ENCODE data around the gene SEC31A.

Gene SEC31A

GRCh38 chr4:82909326-82909725, 18.4 kb upstream of the SEC31A start:
- no peaks in the 10 kb centered on the region for H3K9me3 ChIP-seq (ENCODE audit: control insufficient read depth, insufficient read depth, low read length)
- H3K9ac ChIP-seq (ENCODE audit: low read depth, low read length): no peak overlapping the region
- H3K4me3 ChIP-seq (ENCODE audit: low read depth, low read length): no peak overlapping the region
- peaks cover 84% of the 10 kb centered on the region for H3K36me3 ChIP-seq (ENCODE audit: control insufficient read depth, insufficient read depth, low read length)
- H3K4me1 ChIP-seq (ENCODE audit: control insufficient read depth, insufficient read depth, low read length): no peaks in the 10 kb centered on the region
- no peak overlapping the region for H3K27ac ChIP-seq (ENCODE audit: low read depth, low read length)
- H3K27me3 ChIP-seq (ENCODE audit: control insufficient read depth, insufficient read depth, low read length): no peaks in the 10 kb centered on the region

DNA sequence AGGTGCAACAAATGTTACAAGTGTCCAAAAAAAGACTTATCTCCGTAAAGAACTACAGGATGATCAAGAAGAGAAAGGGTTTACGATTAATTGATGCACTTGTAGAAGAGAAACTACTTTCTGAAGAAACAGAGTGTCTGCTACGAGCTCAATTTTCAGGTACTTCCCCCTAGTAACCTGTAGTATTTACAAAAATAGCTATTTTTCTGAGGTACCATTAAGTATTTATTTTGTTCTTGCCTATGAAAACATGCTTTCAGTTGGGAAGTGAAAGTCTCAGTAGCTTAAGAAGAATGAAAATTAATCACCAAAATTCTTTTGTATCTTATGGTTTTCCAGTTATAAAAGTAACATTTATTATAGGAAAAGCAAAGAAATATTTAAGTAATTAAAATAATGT, 15.5 kb upstream of the SEC31A start:
- Histone ChIP-seq H3K36me3 (ENCODE audit: control insufficient read depth, insufficient read depth, low read length) (peaks cover 67% of the 10 kb centered on the region), H3K4me3 (ENCODE audit: low read depth, low read length) (no peak overlapping the region), H3K4me1 (ENCODE audit: control insufficient read depth, insufficient read depth, low read length) (peaks cover 4% of the 10 kb centered on the region; the same call in 1 of the 2 replicates), H3K27ac (ENCODE audit: low read depth, low read length) (no peak overlapping the region), H3K9me3 (ENCODE audit: control insufficient read depth, insufficient read depth, low read length) (no peaks in the 10 kb centered on the region), H3K27me3 (ENCODE audit: control insufficient read depth, insufficient read depth, low read length) (no peaks in the 10 kb centered on the region), H3K9ac (ENCODE audit: low read depth, low read length) (no peak overlapping the region)

- Histone ChIP-seq H3K36me3 (ENCODE audit: control insufficient read depth, insufficient read depth, low read length) (peaks cover 59% of the 10 kb centered on the region), H3K27me3 (ENCODE audit: control insufficient read depth, insufficient read depth, low read length) (no peaks in the 10 kb centered on the region), H3K4me3 (ENCODE audit: low read depth, low read length) (no peak overlapping the region), H3K4me1 (ENCODE audit: control insufficient read depth, insufficient read depth, low read length) (peaks cover 6% of the 10 kb centered on the region; the same call in 1 of the 2 replicates), H3K27ac (ENCODE audit: low read depth, low read length) (no peak overlapping the region), H3K9me3 (ENCODE audit: control insufficient read depth, insufficient read depth, low read length) (no peaks in the 10 kb centered on the region), H3K9ac (ENCODE audit: low read depth, low read length) (no peak overlapping the region)
These were observed 14.3 kb upstream of the SEC31A start for GRCh38 chr4:82905205-82905604.

GRCh38 chr4:82903737-82904136, 12.8 kb upstream of the SEC31A start:
- Histone ChIP-seq H3K27ac (ENCODE audit: low read depth, low read length) (no peak overlapping the region), H3K4me1 (ENCODE audit: control insufficient read depth, insufficient read depth, low read length) (peaks cover 6% of the 10 kb centered on the region; the same call in 1 of the 2 replicates), H3K9me3 (ENCODE audit: control insufficient read depth, insufficient read depth, low read length) (no peaks in the 10 kb centered on the region), H3K4me3 (ENCODE audit: low read depth, low read length) (no peak overlapping the region), H3K9ac (ENCODE audit: low read depth, low read length) (no peak overlapping the region), H3K36me3 (ENCODE audit: control insufficient read depth, insufficient read depth, low read length) (peaks cover 49% of the 10 kb centered on the region), H3K27me3 (ENCODE audit: control insufficient read depth, insufficient read depth, low read length) (no peaks in the 10 kb centered on the region)

DNA sequence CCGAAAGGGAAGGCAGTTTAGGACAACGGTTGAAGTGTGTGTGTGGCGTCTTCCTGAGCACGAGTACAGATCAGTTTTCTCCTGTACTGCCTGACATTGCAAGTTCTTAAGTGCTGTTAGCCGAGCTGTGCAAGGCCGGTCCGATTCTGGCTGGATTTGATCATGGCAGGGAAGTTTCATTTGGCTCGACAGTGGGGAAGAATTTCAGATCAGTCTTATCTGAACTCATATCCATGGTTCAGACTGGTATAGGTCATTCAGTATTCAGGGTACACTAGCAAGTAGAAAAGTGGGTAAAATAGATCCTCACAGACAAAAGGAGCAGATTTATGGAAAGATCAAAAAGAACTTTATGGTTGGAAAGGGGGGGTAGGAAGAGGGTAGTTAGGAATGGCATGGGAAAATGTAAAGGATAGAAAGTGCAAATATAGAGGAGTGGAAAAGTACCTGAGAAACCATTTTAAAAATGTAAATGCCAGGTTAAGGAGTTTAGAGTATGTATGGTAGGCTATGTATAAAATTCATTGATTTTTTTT, 10.3 kb upstream of the SEC31A start:
- H3K9ac ChIP-seq (ENCODE audit: low read depth, low read length): peak overlapping the region; percentile 88
- peak overlapping the region; percentile 100 for H3K27ac ChIP-seq (ENCODE audit: low read depth, low read length)
- peaks cover 6% of the 10 kb centered on the region; the same call in 1 of the 2 replicates for H3K4me1 ChIP-seq (ENCODE audit: control insufficient read depth, insufficient read depth, low read length)
- peaks cover 48% of the 10 kb centered on the region for H3K36me3 ChIP-seq (ENCODE audit: control insufficient read depth, insufficient read depth, low read length)
- no peaks in the 10 kb centered on the region for H3K9me3 ChIP-seq (ENCODE audit: control insufficient read depth, insufficient read depth, low read length)
- H3K27me3 ChIP-seq (ENCODE audit: control insufficient read depth, insufficient read depth, low read length): no peaks in the 10 kb centered on the region
- peak overlapping the region; percentile 100 for H3K4me3 ChIP-seq (ENCODE audit: low read depth, low read length)

GRCh38 chr4:82900411-82901182, 9.6 kb upstream of the SEC31A start, which contains the start of gene THAP9:
TSS of gene THAP9 (plus strand) at chr4:82900735. CDS start at chr4:82900803, 68 bp downstream.
- peaks cover 6% of the 10 kb centered on the region; the same call in 1 of the 2 replicates for H3K4me1 ChIP-seq (ENCODE audit: control insufficient read depth, insufficient read depth, low read length)

DNA sequence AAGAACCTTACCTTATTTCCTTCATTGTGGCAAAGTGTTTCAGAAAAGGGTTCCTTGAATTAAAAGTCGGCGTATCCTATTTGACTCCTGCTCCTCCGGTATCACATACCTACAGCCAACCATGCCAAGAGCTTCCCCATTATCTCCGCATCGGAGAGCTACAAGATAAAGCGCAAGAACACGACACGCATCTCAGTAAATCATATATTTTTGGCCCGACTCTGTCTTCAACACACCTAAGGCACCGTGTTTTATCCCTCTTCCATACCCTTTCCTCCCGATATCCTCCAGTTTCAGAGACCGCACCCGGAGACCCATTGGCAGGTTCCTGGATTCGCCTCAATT, 9.1 kb upstream of the SEC31A start:
- H3K36me3 ChIP-seq (ENCODE audit: control insufficient read depth, insufficient read depth, low read length): peaks cover 47% of the 10 kb centered on the region
- H3K27me3 ChIP-seq (ENCODE audit: control insufficient read depth, insufficient read depth, low read length): no peaks in the 10 kb centered on the region
- peak overlapping the region; percentile 100 for H3K27ac ChIP-seq (ENCODE audit: low read depth, low read length)
- peaks cover 6% of the 10 kb centered on the region; the same call in 1 of the 2 replicates for H3K4me1 ChIP-seq (ENCODE audit: control insufficient read depth, insufficient read depth, low read length)
- H3K9ac ChIP-seq (ENCODE audit: low read depth, low read length): peak overlapping the region; percentile 83
- no peaks in the 10 kb centered on the region for H3K9me3 ChIP-seq (ENCODE audit: control insufficient read depth, insufficient read depth, low read length)
- H3K4me3 ChIP-seq (ENCODE audit: low read depth, low read length): peak overlapping the region; percentile 100

More at GRCh38 chr4:82900411-82901182, 9.6 kb upstream of the SEC31A start, which contains the start of gene THAP9:
- Histone ChIP-seq H3K36me3 (ENCODE audit: control insufficient read depth, insufficient read depth, low read length) (peaks cover 47% of the 10 kb centered on the region), H3K9ac (ENCODE audit: low read depth, low read length) (peak within 1 kb of the TSS; percentile 88), H3K9me3 (ENCODE audit: control insufficient read depth, insufficient read depth, low read length) (no peaks in the 10 kb centered on the region), H3K27me3 (ENCODE audit: control insufficient read depth, insufficient read depth, low read length) (no peaks in the 10 kb centered on the region), H3K4me3 (ENCODE audit: low read depth, low read length) (peak within 1 kb of the TSS; percentile 100), H3K27ac (ENCODE audit: low read depth, low read length) (peak within 1 kb of the TSS; percentile 100)

GRCh38 chr4:82899374-82900065, 8.6 kb upstream of the SEC31A start:
- Histone ChIP-seq H3K36me3 (ENCODE audit: control insufficient read depth, insufficient read depth, low read length) (peaks cover 47% of the 10 kb centered on the region), H3K4me1 (ENCODE audit: control insufficient read depth, insufficient read depth, low read length) (peaks cover 6% of the 10 kb centered on the region; the same call in 1 of the 2 replicates)

GRCh38 chr4:82898322-82899243, 7.6 kb upstream of the SEC31A start:
- Histone ChIP-seq H3K9ac (ENCODE audit: low read depth, low read length) (peak overlapping the region; percentile 83), H3K9me3 (ENCODE audit: control insufficient read depth, insufficient read depth, low read length) (no peaks in the 10 kb centered on the region), H3K4me1 (ENCODE audit: control insufficient read depth, insufficient read depth, low read length) (peaks cover 6% of the 10 kb centered on the region; the same call in 1 of the 2 replicates), H3K36me3 (ENCODE audit: control insufficient read depth, insufficient read depth, low read length) (peaks cover 54% of the 10 kb centered on the region), H3K4me3 (ENCODE audit: low read depth, low read length) (peak overlapping the region; percentile 100), H3K27me3 (ENCODE audit: control insufficient read depth, insufficient read depth, low read length) (no peaks in the 10 kb centered on the region), H3K27ac (ENCODE audit: low read depth, low read length) (no peak overlapping the region)

More at GRCh38 chr4:82899374-82900065, 8.6 kb upstream of the SEC31A start:
- peak overlapping the region; percentile 83 for H3K9ac ChIP-seq (ENCODE audit: low read depth, low read length)
- H3K27ac ChIP-seq (ENCODE audit: low read depth, low read length): peak overlapping the region; percentile 100
- H3K27me3 ChIP-seq (ENCODE audit: control insufficient read depth, insufficient read depth, low read length): no peaks in the 10 kb centered on the region
- H3K4me3 ChIP-seq (ENCODE audit: low read depth, low read length): peak overlapping the region; percentile 100
- no peaks in the 10 kb centered on the region for H3K9me3 ChIP-seq (ENCODE audit: control insufficient read depth, insufficient read depth, low read length)

DNA sequence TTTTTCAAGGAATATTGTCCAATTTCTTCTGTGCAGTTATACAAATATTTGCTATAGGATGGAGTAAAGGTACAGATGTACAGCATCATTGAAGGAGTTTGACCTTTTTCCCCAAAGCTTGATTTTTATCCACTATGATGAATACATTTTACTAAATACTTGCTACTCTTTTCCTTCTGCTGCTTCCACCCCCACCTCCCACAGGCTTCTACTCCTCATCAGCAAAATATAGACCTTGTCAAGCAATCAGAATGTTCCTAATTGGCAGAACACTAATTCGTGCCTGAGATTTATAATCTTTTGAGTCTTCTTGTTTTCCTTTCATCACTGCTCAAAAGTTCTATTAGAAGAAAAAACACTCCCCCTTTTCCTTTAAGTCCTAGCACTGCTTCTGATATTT, 5.8 kb upstream of the SEC31A start:
- Histone ChIP-seq H3K27me3 (ENCODE audit: control insufficient read depth, insufficient read depth, low read length) (no peaks in the 10 kb centered on the region), H3K36me3 (ENCODE audit: control insufficient read depth, insufficient read depth, low read length) (peaks cover 62% of the 10 kb centered on the region), H3K27ac (ENCODE audit: low read depth, low read length) (no peak overlapping the region), H3K9ac (ENCODE audit: low read depth, low read length) (no peak overlapping the region), H3K9me3 (ENCODE audit: control insufficient read depth, insufficient read depth, low read length) (no peaks in the 10 kb centered on the region), H3K4me1 (ENCODE audit: control insufficient read depth, insufficient read depth, low read length) (peaks cover 4% of the 10 kb centered on the region; the same call in 1 of the 2 replicates), H3K4me3 (ENCODE audit: low read depth, low read length) (no peak overlapping the region)

Measured in HUES48 (cell line).